DMS79 treated with DMSO at 0.1 percent for 48 hours (cell line): Measurements from ENCODE around the gene ODAPH.

Experiments used
- DNase-seq: peaks from one replicate; lab custom pipeline; 2025; lab: John Stamatoyannopoulos, UW

Gene ODAPH

DNA sequence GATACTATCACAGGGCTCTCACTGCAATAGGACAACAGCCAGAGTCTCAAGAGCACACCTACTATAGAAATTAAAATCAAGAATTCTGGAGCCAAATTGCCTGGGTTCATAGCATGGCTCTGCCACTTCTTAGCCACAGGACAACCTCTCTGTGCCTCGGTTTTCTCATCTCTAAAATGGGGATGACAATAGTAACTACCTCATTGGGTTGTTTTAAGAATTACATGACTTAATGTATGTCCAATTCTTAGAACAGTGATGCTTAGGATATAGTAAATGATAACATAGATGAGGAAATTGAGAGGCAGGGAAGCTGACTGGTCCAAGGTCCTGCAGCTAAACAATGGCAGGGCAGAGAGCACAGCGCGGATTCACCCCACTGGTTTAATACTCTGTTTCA is 11.0 kb upstream of the ODAPH start:
- no peak for DNase-seq

DNA sequence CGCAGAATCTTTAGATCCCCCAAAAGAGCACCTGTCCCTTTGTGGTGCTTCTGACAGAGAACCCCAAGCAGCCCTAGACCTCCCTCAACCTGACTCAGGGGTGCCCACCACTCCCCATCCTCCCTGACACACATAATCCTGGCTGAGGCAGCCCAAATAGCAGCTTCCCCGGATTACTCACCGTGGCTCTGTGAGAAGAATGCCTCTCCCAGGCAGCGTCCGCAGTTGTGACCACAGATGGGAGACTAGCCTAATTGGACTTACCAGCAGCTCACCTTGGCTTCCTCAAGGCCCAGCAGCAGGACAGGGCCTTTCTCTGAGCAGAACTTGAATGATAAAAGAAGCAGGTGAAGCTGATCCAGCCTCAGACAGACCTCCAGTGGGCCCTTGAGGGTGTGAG is 10.3 kb upstream of the ODAPH start:
- DNase-seq, result no peak

DNA sequence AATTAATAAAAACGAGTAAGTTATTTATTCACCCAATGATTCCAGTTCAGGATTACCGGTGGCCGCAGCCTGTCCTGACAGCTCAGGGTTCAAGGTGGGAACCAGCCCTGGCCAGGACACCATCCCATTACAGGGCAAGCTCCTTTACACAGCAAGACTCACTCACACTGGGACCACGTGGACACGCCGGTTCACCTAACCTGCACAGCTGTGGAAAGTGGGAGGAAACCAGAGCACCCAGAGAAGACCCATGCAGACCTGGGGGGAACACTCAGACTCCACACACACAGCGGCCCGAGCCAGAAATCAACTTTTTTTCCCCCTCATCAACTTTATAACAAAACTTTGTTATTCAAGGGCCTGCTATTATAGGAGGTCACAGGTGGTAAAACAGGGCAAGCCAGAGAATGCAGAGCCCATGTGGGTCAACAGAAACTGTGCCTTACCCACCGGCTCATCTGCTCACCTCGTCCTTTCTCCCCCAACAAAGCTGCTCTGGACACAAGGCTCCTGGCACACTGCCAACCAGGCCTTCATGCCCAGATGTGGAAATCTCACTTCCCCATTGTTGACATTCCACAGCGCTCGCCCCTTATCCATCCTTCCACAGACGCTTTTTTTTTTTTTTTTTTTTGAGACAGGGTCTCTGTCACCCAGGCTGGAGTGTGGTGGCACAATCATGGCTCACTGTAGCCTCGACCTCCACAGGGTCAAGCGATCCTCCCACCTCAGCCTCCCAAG is 8.0 kb upstream of the ODAPH start:
- no peak for DNase-seq

DNA sequence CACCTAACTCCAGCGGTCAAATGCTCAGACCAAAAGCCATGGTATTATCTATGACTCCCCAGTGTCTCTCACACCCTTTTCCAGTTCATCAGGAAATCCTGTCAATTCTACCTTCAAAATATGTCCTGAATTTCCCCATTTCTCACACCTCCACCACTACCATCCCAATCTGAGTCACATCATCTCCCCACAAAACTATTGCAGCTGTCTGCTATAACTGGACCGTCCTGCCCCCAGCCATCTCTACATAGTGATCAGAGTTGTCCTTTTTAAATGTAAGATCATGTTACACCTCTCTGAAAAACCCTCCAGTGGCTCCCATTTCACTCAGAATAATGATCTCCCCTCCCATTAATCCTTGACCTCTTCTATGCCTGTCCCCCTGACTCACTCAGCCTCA is 6.8 kb upstream of the ODAPH start:
- DNase-seq, result no peak

DNA sequence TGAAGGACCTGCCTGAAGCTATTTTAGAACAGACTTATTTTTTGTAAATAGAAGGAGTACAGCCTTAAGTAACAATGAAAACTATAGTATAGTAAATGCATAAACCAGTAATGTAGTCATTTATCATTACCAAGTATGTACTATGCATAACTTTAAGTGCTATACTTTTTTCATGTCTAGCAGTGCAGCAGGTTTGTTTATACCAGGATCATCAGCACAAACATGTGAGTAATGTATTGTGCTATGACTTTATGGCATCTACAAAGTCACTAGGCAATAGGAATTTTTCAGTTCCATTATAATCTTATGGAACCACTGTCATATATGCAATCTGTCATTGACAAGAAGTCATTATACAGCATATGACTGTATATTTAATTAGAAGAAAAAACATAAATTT is 3.4 kb upstream of the ODAPH start:
- no peak for DNase-seq

DNA sequence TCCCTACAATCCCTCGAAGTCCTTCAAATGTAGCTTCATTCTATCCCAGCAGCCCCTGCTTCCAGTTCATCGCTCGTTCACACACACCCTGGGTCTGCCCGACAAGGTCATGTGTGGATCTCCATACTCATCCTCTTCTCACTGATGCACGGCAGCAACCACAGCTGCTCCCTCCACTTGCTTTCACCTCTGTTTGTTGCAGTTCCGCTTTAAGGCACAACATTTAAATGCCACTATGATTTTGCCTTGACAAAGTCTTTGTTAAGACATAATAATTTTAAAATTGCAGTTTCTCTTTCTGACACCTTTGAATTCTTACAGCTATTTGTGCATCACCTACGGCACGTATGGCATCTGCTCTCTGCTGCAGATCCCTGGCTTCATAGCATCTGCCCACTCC is 1.8 kb downstream of the ODAPH start:
- peak; percentile 35 for DNase-seq

DNA sequence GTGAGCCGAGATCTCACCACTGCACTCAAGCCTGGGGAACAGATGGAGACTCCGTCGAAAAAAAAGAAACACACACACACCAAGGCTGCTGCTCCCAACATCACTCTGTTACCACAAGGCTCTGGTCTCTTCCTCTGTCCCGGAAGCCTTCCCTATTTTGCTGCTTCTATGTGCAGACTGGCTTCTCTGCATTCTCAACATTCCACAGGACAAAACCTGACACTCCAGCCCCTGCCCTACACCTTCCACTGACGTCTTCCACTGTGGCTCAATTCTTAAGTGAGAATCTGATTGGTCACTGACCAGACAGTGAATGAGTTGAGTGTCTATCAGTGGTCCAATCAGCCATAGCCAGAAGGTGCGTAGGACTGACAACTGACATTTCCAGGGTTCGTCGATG is 5.9 kb downstream of the ODAPH start:
- no peak for DNase-seq

DNA sequence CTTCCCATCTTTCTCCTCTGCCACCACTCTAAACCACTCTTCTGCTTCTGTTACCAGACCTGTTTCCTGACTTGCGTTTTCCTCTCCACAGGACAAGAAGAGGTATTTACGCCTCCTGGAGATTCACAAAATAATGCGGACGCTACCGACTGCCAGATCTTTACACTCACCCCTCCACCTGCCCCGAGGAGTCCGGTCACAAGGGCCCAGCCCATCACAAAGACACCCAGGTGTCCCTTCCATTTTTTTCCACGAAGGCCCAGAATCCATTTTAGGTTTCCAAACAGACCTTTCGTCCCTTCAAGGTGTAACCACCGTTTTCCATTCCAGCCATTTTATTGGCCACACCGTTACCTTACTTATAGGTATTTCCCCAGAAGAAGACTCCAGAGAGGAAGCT is 8.2 kb downstream of the ODAPH start:
- no peak for DNase-seq

DNA sequence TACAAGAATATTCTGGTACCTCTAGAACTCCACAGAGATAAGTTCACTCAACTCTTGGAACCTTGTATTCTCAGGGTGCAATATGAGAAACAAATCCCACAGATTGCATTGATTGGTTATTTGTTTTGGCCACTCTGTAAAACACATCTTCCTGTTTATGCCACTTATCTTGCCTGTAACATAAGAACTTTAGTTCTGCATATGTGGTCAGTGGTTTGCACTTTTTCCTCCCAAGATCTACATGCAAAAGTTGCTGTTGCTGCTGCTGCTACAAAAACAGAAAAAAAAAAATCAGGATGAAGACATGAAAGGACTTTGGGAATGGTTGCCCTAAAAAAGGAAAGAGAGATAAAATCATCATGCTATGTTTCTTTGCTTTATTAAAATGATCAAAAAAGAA is 9.6 kb downstream of the ODAPH start:
- no peak for DNase-seq

DNA sequence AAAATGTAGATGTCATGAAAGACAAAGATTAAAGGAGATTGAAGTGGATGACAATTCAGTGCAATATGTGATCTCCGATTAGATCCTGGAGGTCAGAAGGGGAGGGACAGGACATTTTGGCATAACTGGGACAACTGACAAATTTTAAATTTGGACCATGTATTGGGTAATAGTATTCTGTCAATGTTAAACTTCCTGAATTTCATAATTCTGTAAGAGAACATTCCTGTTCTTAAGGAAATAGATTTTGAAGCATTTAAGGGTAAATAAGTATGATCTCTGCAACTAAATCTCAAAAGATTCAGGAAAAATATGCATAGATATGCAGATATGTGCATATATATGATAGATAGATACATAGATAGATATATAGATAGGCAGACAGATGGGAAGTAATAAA is 11.0 kb downstream of the ODAPH start:
- DNase-seq, result no peak

DNA sequence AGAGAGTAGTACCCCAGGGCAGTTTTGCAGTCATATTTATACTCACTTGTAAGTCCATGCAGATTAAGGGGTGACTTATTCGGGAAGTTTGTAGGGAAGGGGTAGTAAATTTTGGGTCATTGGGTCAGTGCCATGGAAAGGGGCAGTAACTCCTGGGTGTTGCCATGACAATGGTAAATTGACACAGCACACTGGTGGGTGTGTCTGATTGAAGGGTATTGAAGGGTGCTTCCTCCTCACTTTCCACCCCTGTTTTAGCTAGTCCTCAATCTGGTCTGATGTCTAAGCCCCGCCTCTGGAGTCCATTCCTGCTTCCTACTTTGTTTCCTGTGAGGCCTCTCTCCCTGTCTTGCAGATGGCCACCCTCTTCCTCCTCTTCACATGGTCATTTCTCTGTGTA is 11.9 kb downstream of the ODAPH start:
- DNase-seq, result no peak

DNA sequence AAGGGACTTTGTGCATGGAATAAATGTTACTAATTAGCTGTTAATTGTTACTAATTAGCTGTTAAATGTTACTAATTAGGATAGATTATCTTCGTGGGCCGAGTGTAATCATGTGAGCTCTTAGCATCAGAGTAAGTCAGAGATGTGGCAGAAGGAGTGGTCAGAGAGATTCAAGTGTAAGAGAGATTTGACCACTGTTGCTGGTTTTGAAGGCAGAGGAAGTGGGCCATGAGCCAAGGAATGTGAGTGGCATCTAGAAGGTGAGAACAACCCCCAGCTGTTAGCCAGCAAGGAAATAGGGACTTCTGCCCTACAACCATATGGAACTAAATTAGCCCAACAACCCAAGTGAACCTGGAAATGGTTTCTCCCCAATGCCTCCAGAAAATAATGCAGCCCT is 28.2 kb downstream of the ODAPH start:
- DNase-seq, result no peak

DNA sequence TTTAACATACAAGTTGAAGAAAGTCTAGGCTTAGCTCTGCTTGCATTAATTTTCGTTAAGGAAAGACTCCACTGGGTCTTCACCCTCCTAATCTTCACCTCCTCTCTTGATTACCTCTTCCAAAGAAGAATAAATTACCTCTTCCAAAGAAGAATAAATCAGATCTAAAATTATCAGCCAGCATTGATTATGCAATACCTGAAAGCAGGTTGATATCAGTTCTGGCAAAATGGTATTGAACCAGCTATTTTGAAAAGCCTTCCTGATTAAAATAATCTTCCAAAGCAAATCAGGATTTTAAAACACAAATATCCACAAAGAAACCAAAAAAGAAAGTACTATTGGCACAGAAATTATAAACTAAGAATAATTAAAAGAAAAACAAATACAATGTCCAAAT is 37.5 kb downstream of the ODAPH start:
- no peak for DNase-seq

DNA sequence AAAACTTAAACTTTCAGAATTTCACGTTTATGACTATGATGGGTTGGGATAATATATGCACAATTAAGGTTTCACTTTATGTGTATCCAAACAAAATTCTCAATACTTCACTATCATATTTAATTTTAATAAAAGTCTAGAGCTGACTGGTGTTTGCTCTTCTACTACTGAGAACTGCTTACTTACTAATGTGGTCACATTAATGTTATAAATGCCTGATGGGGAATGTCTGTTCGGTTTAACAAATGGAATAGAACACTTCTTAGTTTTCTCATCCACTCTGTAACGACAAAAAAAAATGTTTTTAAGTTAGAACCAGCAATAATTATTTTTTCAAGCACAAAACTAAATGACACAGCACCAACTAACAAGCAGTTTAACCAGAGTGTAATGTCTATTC is 40.2 kb downstream of the ODAPH start:
- no peak for DNase-seq

DNA sequence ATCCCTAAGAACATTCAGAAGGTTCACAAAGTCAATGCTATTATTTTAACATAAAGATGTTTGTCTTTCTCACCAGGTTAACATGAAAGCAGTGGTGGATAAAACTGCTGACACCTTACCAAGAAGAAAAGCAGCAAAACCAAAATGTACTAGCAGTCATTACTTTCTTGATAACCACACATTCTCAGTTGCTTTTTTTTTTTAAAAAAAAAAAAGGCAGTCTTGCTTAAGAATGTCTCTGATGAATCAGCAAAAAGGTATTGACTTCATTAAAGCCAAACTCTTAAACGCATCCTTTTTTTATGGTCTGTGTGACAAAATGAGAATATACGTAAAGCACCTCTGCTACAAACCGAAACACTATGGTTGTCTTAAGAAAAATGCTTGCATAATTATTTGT is 42.5 kb downstream of the ODAPH start:
- DNase-seq, result no peak

DNA sequence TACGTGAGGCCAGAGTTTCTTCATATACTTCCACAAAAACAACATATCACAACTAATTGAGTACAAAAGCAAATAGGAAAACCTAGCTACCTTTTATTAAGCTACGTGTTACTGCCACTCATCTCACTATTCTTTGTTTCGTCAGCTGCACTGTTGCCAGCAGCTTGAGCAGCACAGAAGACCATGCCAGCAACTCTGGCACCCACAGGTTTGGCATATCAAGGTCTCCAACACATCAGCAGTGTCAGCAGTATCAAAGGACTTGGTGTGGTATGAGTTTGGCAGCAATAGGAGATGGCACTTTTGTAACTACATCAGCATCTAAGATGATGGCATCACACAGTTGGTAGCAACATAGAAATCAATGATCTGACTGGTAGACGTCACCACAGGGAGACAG is 43.8 kb downstream of the ODAPH start:
- DNase-seq, result no peak

DNA sequence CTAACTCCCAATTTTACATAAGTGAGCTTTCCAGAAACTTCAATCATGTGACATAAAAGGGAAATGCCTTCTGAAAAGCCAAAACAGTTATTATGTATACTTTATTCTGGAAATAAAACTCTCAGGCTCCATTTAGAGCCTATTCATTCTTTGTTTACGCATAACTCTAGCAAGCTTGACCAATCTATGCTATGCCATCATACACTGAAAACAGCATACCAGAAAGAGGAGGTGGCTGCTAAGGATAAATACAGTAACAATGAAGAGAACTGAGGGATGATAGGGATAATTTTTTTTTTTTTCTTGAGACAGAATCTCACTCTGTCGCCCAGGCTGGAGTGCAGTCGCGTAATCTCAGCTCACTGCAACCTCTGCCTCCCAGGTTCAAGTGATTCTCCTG is 50.1 kb downstream of the ODAPH start:
- DNase-seq, result no peak

DNA sequence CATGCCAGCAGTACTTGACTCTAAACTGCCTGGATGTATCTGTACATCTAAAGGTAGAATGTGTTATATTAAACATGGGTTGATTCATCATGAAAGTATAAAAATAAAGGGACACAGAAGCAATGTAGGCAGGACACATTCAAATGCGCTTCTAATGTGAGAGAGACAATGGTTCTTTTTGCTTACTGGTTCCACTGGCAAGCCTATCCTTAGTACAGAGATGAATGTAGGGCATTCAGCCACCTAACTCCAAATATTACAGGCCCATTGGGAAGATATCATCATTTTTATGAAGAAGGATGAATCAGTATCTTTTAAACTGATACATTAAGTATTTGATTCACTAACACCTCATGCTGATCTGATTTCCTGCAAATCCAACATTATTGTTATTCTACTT is 56.4 kb downstream of the ODAPH start:
- DNase-seq, result no peak
